GM19397 (cell line): ENCODE data around the gene BAIAP3.
A peak's percentile ranks its signal among the peaks of the same experiment; 100 is the strongest.

ENCODE experiments used
- ATAC-seq: cut with Tn5 transposase; IDR thresholded peaks from one replicate; pipeline ENCODE4 v1.9.1; 2021; ENCODE audit warnings: mild to moderate bottlenecking, moderate library complexity; ENCODE audit not compliant: unreplicated experiment

Gene BAIAP3

DNA sequence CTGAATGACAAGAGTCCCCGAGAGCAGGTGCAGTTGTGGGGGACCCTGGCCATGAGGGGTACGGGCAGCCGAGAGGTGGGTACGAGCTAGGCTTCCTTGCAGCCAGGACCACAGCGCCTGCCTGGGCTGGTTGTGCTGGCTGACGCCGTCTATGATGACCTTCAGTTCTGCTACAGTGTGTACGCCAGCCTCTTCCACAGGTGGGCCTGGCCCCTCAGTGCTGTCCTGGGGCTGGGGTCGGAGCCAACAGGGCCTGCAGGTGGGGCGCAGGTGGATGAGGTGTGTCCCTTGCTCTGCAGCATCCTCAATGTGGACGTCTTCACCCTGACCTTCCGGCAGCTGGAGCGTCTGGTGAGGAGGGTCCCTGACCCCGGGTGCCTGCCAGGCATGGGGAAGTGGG lies 11.1 kb downstream of the BAIAP3 start:
- no peak for ATAC-seq

DNA sequence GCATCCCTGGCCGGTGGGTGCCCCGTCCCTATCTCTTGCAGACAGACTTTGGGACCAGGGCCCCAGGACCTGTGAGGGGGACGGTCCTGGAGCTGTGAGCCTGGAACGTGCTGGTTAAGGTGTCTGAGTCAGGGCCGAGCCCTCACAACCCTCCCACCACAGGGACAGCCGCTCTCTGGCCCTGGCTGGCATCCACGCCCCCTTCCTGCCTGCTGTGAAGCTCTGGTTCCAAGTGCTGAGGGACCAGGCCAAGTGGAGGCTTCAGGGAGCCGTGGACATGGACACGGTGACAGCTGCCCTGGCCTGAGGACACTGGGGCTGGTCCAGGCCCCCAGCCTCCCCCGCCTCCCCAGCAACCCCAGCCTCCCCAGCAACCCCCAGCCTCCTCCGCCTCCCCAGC lies 11.6 kb downstream of the BAIAP3 start:
- no peak for ATAC-seq

- no peak for ATAC-seq
Measured at GRCh38 chr16:1345651-1346421, 12.4 kb downstream of the BAIAP3 start.

GRCh38 chr16:1346422-1347285 lies 13.2 kb downstream of the BAIAP3 start:
- no peak for ATAC-seq

- no peak for ATAC-seq
Measured at GRCh38 chr16:1347286-1347855, 13.9 kb downstream of the BAIAP3 start.

- ATAC-seq, result no peak
Measured at GRCh38 chr16:1347962-1348361, 14.5 kb downstream of the BAIAP3 start.

- ATAC-seq, result no peak
Measured at GRCh38 chr16:1348441-1348840, 15.0 kb downstream of the BAIAP3 start.

- no peak for ATAC-seq
Measured at GRCh38 chr16:1348926-1349325, 15.5 kb downstream of the BAIAP3 start.

- no peak for ATAC-seq
Measured at GRCh38 chr16:1349351-1349750, 15.9 kb downstream of the BAIAP3 start.

DNA sequence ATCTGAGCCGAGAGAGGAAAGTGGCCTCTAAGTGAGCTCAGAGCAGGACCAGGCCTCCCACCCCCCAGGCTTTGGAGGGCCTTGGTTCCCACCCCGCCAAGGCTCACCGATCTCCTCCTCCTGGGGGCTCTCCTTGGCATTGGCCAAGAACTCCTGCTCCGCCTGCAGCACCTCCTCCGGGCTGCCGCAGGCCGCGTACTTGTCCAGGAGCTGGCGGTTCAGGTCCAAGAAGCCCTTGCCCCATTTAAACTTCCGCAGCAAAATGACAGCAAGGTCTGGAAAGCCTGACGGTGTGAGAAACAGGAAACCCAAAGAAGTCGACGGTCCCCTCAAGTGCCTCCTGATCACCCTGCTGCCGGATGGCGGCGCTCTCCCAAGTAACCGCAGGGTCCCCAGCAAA lies 16.5 kb downstream of the BAIAP3 start:
- ATAC-seq, result no peak

- ATAC-seq, result no peak
Measured at GRCh38 chr16:1350691-1351090, 17.2 kb downstream of the BAIAP3 start.

GRCh38 chr16:1351215-1351581 lies 17.8 kb downstream of the BAIAP3 start:
- ATAC-seq, result peak; percentile 7

GRCh38 chr16:1351582-1352362 lies 18.3 kb downstream of the BAIAP3 start, which contains the start of the genes GNPTG and TSR3:
Gene GNPTG (plus strand): TSS chr16:1351931. CDS start chr16:1351966, 35 bp downstream.
Gene TSR3 (minus strand): TSS chr16:1351878. CDS start chr16:1351804, 74 bp downstream.
- ATAC-seq, result peak; percentile 75

- ATAC-seq, result no peak
Measured at GRCh38 chr16:1354815-1355540, 21.5 kb downstream of the BAIAP3 start.

- ATAC-seq, result no peak
Measured at GRCh38 chr16:1355591-1355990, 22.1 kb downstream of the BAIAP3 start.

GRCh38 chr16:1356061-1356900 lies 22.8 kb downstream of the BAIAP3 start:
- ATAC-seq, result no peak

- ATAC-seq, result no peak
Measured at GRCh38 chr16:1357906-1358566, 24.6 kb downstream of the BAIAP3 start.

- ATAC-seq, result no peak
Measured at GRCh38 chr16:1361685-1362360, 28.4 kb downstream of the BAIAP3 start.
